CD14-positive monocyte (primary cell): ENCODE measurements around the gene PPM1H. TPM values are rescaled to one million over a fixed set of nuclear protein-coding genes. Genes with fewer than 3 reads are reported as not detected.

Source experiments
- DNase-seq, 3 donors: peaks; one replicate each; pipeline ENCODE4 v3.0.0-alpha.2; 2011 to 2022
- H2AFZ ChIP-seq: 2 replicates; pipeline ENCODE4 v1.6.0; 2012; ENCODE audit warnings: mild to moderate bottlenecking, low read depth, low read length, inconsistent platforms; ENCODE audit not compliant: insufficient read depth, poor library complexity, severe bottlenecking
- H3K27ac ChIP-seq, 2 donors: 1 replicate in 1 of 2; 2 replicates in 1 of 2; pipeline ENCODE4 v1.5.1; 2012 to 2013; ENCODE audit warnings: low read length in 2 of 2, control low read depth in 1 of 2, inconsistent platforms in 1 of 2, low read depth in 1 of 2, mild to moderate bottlenecking in 1 of 2
- H3K27me3 ChIP-seq, 2 donors: one replicate each; pipeline versions ENCODE4 v1.6.0 to v1.6.1; 2011 to 2013; ENCODE audit warnings: low read length in 2 of 2; ENCODE audit not compliant: control insufficient read depth in 2 of 2, insufficient read depth in 2 of 2
- H3K36me3 ChIP-seq, 2 donors: replicated peaks in 1 of 2; 1 replicate in 1 of 2; 2 replicates in 1 of 2; pipeline versions ENCODE4 v1.5.1 to v1.6.1; 2012 to 2013; ENCODE audit warnings: low read length in 2 of 2, control low read depth in 1 of 2, inconsistent platforms in 1 of 2, mild to moderate bottlenecking in 1 of 2; ENCODE audit not compliant: insufficient read depth in 2 of 2, control insufficient read depth in 1 of 2
- H3K4me1 ChIP-seq, 2 donors: 1 replicate in 1 of 2; 2 replicates in 1 of 2; pipeline versions ENCODE4 v1.5.1 to v1.6.1; 2012 to 2013; ENCODE audit warnings: low read length in 2 of 2, control low read depth in 1 of 2, inconsistent platforms in 1 of 2, mild to moderate bottlenecking in 1 of 2, moderate library complexity in 1 of 2; ENCODE audit not compliant: insufficient read depth in 2 of 2, control insufficient read depth in 1 of 2
- H3K4me2 ChIP-seq: replicated peaks from 2 replicates; pipeline ENCODE3; 2012; ENCODE audit warnings: low read length, moderate library complexity, mild to moderate bottlenecking; ENCODE audit not compliant: poor library complexity, severe bottlenecking; ENCODE audit errors: extremely low read depth
- H3K4me3 ChIP-seq, 3 experiments: fragments of 200-600 bp in 1 of 3; sonication (generic) in 1 of 3; replicated peaks in 1 of 3; 1 replicate in 2 of 3; 2 replicates in 1 of 3; pipeline ENCODE4 v1.5.1; 2011 to 2013; ENCODE audit warnings: low read length in 3 of 3, mild to moderate bottlenecking in 3 of 3, control low read depth in 2 of 3, low read depth in 2 of 3, inconsistent platforms in 1 of 3, moderate library complexity in 1 of 3
- H3K79me2 ChIP-seq: 2 replicates; pipeline ENCODE4 v1.6.0; 2012; ENCODE audit warnings: mild to moderate bottlenecking, control low read depth, inconsistent platforms, low read length, moderate library complexity; ENCODE audit not compliant: insufficient read depth
- H3K9ac ChIP-seq: 2 replicates; pipeline ENCODE4 v1.6.0; 2017; ENCODE audit warnings: low read length, mild to moderate bottlenecking; ENCODE audit not compliant: insufficient read depth, poor library complexity, severe bottlenecking
- H3K9me3 ChIP-seq, 2 donors: replicated peaks in 1 of 2; 1 replicate in 1 of 2; 2 replicates in 1 of 2; pipeline versions ENCODE4 v1.5.1 to v1.6.1; 2012 to 2013; ENCODE audit warnings: low read length in 2 of 2, control low read depth in 1 of 2; ENCODE audit not compliant: control insufficient read depth in 1 of 2, insufficient read depth in 1 of 2
- H4K20me1 ChIP-seq: 2 replicates; pipeline ENCODE4 v1.6.0; 2012; ENCODE audit warnings: mild to moderate bottlenecking, low read length, control low read depth, moderate library complexity; ENCODE audit not compliant: insufficient read depth
- H3K27ac Mint-ChIP-seq, 7 donors: one replicate each; pipeline ENCODE4 v1.8.0; 2020; ENCODE audit warnings: mild to moderate bottlenecking in 7 of 7, mixed read lengths in 7 of 7, moderate library complexity in 6 of 7, inconsistent platforms in 2 of 7
- H3K27me3 Mint-ChIP-seq, 3 donors: one replicate each; pipeline ENCODE4 v1.8.0; 2021 to 2022; ENCODE audit warnings: low read depth in 3 of 3, mild to moderate bottlenecking in 3 of 3, mixed read lengths in 3 of 3, moderate library complexity in 3 of 3, inconsistent platforms in 1 of 3
- H3K36me3 Mint-ChIP-seq, 2 donors: one replicate each; pipeline ENCODE4 v1.8.0; 2020; ENCODE audit warnings: mixed read lengths in 2 of 2, inconsistent platforms in 1 of 2, mild to moderate bottlenecking in 1 of 2
- H3K4me1 Mint-ChIP-seq: one replicate; pipeline ENCODE4 v1.8.0; 2020; ENCODE audit warnings: mild to moderate bottlenecking, mixed read lengths
- H3K4me3 Mint-ChIP-seq, 2 donors: one replicate each; pipeline ENCODE4 v1.8.0; 2020; ENCODE audit warnings: mild to moderate bottlenecking in 2 of 2, mixed read lengths in 2 of 2, moderate library complexity in 1 of 2
- H3K9me3 Mint-ChIP-seq, 7 donors: one replicate each; pipeline ENCODE4 v1.8.0; 2020 to 2022; ENCODE audit warnings: mixed read lengths in 7 of 7, mild to moderate bottlenecking in 6 of 7, moderate library complexity in 6 of 7, inconsistent platforms in 2 of 7
- CTCF ChIP-seq: fragments of 200-600 bp; IDR thresholded peaks from one replicate; pipeline ENCODE4 v1.8.0; 2022; ENCODE audit warnings: antibody characterized with exemption, mild to moderate bottlenecking
- WGBS: methylation state at CpG from one replicate; pipeline ENCODE4 v1.1.5; 2013; ENCODE audit warnings: missing lambda C conversion rate; ENCODE audit not compliant: insufficient coverage; 5-methylcytosine and 5-hydroxymethylcytosine counted together
- intact Hi-C, 2 donors: fragments of 100-400 bp; cut with micrococcal nuclease; formaldehyde crosslinking; loops; one replicate each; pipeline versions ENCODE4 v1.15.0 to v1.15.1; 2023
- polyA plus RNA-seq, 3 donors: library from polyadenylated mRNA; depleted of rRNA in 1 of 3; unstranded in 2 of 3; stranded (reverse) in 1 of 3; fragments of 300-500 nt in 2 of 3; fragments of >200 nt in 1 of 3; fragmentation: Illumina TruSeq in 2 of 3; gene quantifications; 1 replicate in 2 of 3; 2 replicates in 1 of 3; pipeline ENCODE4 v1.2.3, GENCODE V29; 2012 to 2021

PPM1H gene
- polyA plus RNA-seq, 3 donors, result 1.5 to 2.8 (median 1.9) TPM

- WGBS, result 100% methylated on average over 1 of the region's 3 CpGs
- Histone ChIP-seq H3K9me3 (no peaks in the 10 kb centered on the region), H3K4me1 (peaks cover 15 to 18% of the 10 kb centered on the region in 2 donors), H4K20me1 (no peaks in the 10 kb centered on the region), H3K4me2 (no peak overlapping the region), H3K27ac (no peak overlapping the region), H3K36me3 (peaks cover 0 to 3% of the 10 kb centered on the region in 2 donors), H3K4me3 (no peak overlapping the region), H3K79me2 (no peaks in the 10 kb centered on the region), H2AFZ (no peak overlapping the region), H3K9ac (no peak overlapping the region), H3K27me3 (no peaks in the 10 kb centered on the region)
- intact Hi-C loops, result no loop called here
- Mint-ChIP-seq H3K27me3 (no peaks in the 10 kb centered on the region), H3K9me3 (no peaks in the 10 kb centered on the region), H3K27ac (no peak overlapping the region), H3K4me3 (no peak overlapping the region), H3K36me3 (peaks cover 8 to 11% of the 10 kb centered on the region in 2 donors), H3K4me1 (peaks cover 26% of the 10 kb centered on the region)
- no peak for TF ChIP-seq CTCF
- DNase-seq, result no peak
Measured at GRCh38 chr12:62724285-62724684, 210.7 kb downstream of the PPM1H start.

GRCh38 chr12:62722971-62723680, 211.8 kb downstream of the PPM1H start:
- H3K27ac Mint-ChIP-seq, result no peak overlapping the region

More at GRCh38 chr12:62722971-62723680, 211.8 kb downstream of the PPM1H start:
- TF ChIP-seq CTCF, result no peak
- Histone ChIP-seq H3K4me1 (peaks cover 5 to 7% of the 10 kb centered on the region in 2 donors), H3K4me2 (no peak overlapping the region), H3K79me2 (no peaks in the 10 kb centered on the region), H4K20me1 (no peaks in the 10 kb centered on the region), H3K36me3 (peaks cover 0 to 3% of the 10 kb centered on the region in 2 donors), H2AFZ (no peak overlapping the region), H3K4me3 (no peak overlapping the region), H3K9me3 (no peaks in the 10 kb centered on the region), H3K27me3 (no peaks in the 10 kb centered on the region), H3K9ac (no peak overlapping the region), H3K27ac (no peak overlapping the region)
- no peak overlapping the region for H3K4me3 Mint-ChIP-seq
- H3K27me3 Mint-ChIP-seq, result no peaks in the 10 kb centered on the region
- intact Hi-C loops, result no loop called here
- H3K9me3 Mint-ChIP-seq, result no peaks in the 10 kb centered on the region
- peaks cover 11 to 17% of the 10 kb centered on the region in 2 donors for H3K36me3 Mint-ChIP-seq
- no CpG with 5 or more reads among the region's 3 CpGs for WGBS
- H3K4me1 Mint-ChIP-seq, result peaks cover 14% of the 10 kb centered on the region
- DNase-seq, result no peak
